ENCODE data around the gene ACACB. TPM values are rescaled to one million over a fixed set of nuclear protein-coding genes. Genes with fewer than 3 reads are reported as not detected.

The ACACB gene
- total RNA-seq, 1 experiment from 2014 or later, result 20.0 TPM

- TF ChIP-seq, protein P1, sequence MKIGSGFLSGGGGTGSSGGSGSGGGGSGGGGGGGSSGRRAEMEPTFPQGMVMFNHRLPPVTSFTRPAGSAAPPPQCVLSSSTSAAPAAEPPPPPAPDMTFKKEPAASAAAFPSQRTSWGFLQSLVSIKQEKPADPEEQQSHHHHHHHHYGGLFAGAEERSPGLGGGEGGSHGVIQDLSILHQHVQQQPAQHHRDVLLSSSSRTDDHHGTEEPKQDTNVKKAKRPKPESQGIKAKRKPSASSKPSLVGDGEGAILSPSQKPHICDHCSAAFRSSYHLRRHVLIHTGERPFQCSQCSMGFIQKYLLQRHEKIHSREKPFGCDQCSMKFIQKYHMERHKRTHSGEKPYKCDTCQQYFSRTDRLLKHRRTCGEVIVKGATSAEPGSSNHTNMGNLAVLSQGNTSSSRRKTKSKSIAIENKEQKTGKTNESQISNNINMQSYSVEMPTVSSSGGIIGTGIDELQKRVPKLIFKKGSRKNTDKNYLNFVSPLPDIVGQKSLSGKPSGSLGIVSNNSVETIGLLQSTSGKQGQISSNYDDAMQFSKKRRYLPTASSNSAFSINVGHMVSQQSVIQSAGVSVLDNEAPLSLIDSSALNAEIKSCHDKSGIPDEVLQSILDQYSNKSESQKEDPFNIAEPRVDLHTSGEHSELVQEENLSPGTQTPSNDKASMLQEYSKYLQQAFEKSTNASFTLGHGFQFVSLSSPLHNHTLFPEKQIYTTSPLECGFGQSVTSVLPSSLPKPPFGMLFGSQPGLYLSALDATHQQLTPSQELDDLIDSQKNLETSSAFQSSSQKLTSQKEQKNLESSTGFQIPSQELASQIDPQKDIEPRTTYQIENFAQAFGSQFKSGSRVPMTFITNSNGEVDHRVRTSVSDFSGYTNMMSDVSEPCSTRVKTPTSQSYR (CRISPR knock-in tag; IDR thresholded peaks at IDR 0.05), result no peak
- no peak for TF ChIP-seq ZSCAN18 (CRISPR knock-in tag; IDR thresholded peaks at IDR 0.05)
- TF ChIP-seq FOXK1 (CRISPR knock-in tag; IDR thresholded peaks at IDR 0.05), result no peak
- TF ChIP-seq RELA (CRISPR knock-in tag; IDR thresholded peaks at IDR 0.05; ENCODE audit: borderline replicate concordance), result no peak
- no peak for TF ChIP-seq SP1 (CRISPR knock-in tag; conservative IDR thresholded peaks at IDR 0.05)
- TF ChIP-seq ZNF425 (CRISPR knock-in tag; conservative IDR thresholded peaks at IDR 0.05), result no peak
- TF ChIP-seq ZNF423 (CRISPR knock-in tag; IDR thresholded peaks at IDR 0.05), result no peak
- TF ChIP-seq ZNF121 (CRISPR knock-in tag; IDR thresholded peaks at IDR 0.05), result no peak
- no peak for TF ChIP-seq ZNF671 (CRISPR knock-in tag; IDR thresholded peaks at IDR 0.05)
Measured at GRCh38 chr12:109088818-109089217, 27.6 kb upstream of the ACACB start (continued).

DNA sequence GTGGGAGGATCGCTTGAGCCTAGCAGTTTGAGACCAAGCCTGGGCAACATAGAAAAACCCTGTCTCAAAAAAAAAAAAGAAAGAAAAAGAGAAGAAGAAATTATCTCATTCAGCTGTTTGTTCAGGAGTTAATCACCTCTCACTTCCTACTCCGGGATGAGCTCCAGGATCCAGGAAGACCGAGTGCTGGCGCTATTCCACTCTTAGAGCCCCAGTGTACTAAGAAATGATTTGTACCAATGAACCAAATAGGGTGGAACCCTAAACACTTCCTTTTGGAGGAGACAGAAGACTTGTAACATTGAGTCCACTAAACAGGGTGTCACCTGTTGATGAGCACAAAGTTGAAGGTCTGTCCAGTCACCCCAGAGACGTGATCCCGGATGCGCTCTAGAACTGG, 26.7 kb upstream of the ACACB start:
- no peak for DNase-seq (ENCODE audit: low spot score)
- no peak overlapping the region for H3K27ac Mint-ChIP-seq
- TF ChIP-seq AFF4 (CRISPR knock-in tag; IDR thresholded peaks at IDR 0.05; ENCODE audit: borderline replicate concordance) (no peak), PRDM15 (CRISPR knock-in tag; IDR thresholded peaks at IDR 0.05) (no peak), GABPB1 (CRISPR knock-in tag; IDR thresholded peaks at IDR 0.05) (no peak), CREM (CRISPR knock-in tag; IDR thresholded peaks at IDR 0.05) (no peak), SMAD4 (CRISPR knock-in tag; IDR thresholded peaks at IDR 0.05) (no peak)
- TF ChIP-seq, protein P2, sequence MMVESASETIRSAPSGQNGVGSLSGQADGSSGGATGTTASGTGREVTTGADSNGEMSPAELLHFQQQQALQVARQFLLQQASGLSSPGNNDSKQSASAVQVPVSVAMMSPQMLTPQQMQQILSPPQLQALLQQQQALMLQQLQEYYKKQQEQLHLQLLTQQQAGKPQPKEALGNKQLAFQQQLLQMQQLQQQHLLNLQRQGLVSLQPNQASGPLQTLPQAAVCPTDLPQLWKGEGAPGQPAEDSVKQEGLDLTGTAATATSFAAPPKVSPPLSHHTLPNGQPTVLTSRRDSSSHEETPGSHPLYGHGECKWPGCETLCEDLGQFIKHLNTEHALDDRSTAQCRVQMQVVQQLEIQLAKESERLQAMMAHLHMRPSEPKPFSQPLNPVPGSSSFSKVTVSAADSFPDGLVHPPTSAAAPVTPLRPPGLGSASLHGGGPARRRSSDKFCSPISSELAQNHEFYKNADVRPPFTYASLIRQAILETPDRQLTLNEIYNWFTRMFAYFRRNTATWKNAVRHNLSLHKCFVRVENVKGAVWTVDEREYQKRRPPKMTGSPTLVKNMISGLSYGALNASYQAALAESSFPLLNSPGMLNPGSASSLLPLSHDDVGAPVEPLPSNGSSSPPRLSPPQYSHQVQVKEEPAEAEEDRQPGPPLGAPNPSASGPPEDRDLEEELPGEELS (CRISPR knock-in tag; IDR thresholded peaks at IDR 0.05), result no peak
- TF ChIP-seq, protein P3, sequence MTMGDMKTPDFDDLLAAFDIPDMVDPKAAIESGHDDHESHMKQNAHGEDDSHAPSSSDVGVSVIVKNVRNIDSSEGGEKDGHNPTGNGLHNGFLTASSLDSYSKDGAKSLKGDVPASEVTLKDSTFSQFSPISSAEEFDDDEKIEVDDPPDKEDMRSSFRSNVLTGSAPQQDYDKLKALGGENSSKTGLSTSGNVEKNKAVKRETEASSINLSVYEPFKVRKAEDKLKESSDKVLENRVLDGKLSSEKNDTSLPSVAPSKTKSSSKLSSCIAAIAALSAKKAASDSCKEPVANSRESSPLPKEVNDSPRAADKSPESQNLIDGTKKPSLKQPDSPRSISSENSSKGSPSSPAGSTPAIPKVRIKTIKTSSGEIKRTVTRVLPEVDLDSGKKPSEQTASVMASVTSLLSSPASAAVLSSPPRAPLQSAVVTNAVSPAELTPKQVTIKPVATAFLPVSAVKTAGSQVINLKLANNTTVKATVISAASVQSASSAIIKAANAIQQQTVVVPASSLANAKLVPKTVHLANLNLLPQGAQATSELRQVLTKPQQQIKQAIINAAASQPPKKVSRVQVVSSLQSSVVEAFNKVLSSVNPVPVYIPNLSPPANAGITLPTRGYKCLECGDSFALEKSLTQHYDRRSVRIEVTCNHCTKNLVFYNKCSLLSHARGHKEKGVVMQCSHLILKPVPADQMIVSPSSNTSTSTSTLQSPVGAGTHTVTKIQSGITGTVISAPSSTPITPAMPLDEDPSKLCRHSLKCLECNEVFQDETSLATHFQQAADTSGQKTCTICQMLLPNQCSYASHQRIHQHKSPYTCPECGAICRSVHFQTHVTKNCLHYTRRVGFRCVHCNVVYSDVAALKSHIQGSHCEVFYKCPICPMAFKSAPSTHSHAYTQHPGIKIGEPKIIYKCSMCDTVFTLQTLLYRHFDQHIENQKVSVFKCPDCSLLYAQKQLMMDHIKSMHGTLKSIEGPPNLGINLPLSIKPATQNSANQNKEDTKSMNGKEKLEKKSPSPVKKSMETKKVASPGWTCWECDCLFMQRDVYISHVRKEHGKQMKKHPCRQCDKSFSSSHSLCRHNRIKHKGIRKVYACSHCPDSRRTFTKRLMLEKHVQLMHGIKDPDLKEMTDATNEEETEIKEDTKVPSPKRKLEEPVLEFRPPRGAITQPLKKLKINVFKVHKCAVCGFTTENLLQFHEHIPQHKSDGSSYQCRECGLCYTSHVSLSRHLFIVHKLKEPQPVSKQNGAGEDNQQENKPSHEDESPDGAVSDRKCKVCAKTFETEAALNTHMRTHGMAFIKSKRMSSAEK (CRISPR knock-in tag; IDR thresholded peaks at IDR 0.05; ENCODE audit: borderline replicate concordance), result no peak

More for the DNA sequence above, 26.7 kb upstream of the ACACB start:
- Mint-ChIP-seq H3K4me1 (peaks cover 14% of the 10 kb centered on the region), H3K9me3 (no peaks in the 10 kb centered on the region), H3K27me3 (ENCODE audit: low read depth) (peaks cover 12% of the 10 kb centered on the region), H3K36me3 (peaks cover 23% of the 10 kb centered on the region; the same call in 1 of the 2 replicates), H3K4me3 (no peak overlapping the region)
- POLR2A ChIA-PET, result interaction anchor here (0.7 kb wide), 1 partner anchor 374 kb away, joined by 3 read pairs; no protein-coding TSS in a partner anchor
- ATAC-seq, result no peak
- CTCF ChIA-PET, result no interaction called here
